ENCODE data around the gene GOT2. TPM values are rescaled to one million over a fixed set of nuclear protein-coding genes. Genes with fewer than 3 reads are reported as not detected.
"Not testable (repeated sequence)": the region's sequence is repeated elsewhere in the genome, so short reads cannot be mapped to it uniquely, and the experiment has no call there.

Gene GOT2
- total RNA-seq, 1 donor, result 10.0 TPM

- H3K4me3 ChIP-seq (ENCODE audit: low read length), result peak within 1 kb of the TSS; percentile 74
- no peaks in the 10 kb centered on the region for H3K9me3 ChIP-seq (ENCODE audit: low read depth, low read length)
- H3K4me1 ChIP-seq (ENCODE audit: insufficient read depth, low read length), result peaks cover 14% of the 10 kb centered on the region
- no peaks in the 10 kb centered on the region for H3K27me3 ChIP-seq (ENCODE audit: insufficient read depth, low read length)
Observed at GRCh38 chr16:58684354-58685083, 49.6 kb downstream of the GOT2 start, which contains the start of gene SLC38A7. SLC38A7 (minus strand) TSS chr16:58684770; CDS start chr16:58680126, 4,644 bp downstream.

- no peaks in the 10 kb centered on the region for H3K9me3 ChIP-seq (ENCODE audit: low read depth, low read length)
- no peaks in the 10 kb centered on the region for H3K27me3 ChIP-seq (ENCODE audit: insufficient read depth, low read length)
- peaks cover 14% of the 10 kb centered on the region for H3K4me1 ChIP-seq (ENCODE audit: insufficient read depth, low read length)
- peak overlapping the region; percentile 74 for H3K4me3 ChIP-seq (ENCODE audit: low read length)
Observed at GRCh38 chr16:58684001-58684353, 50.1 kb downstream of the GOT2 start.

GRCh38 chr16:58679763-58680162 is 54.4 kb downstream of the GOT2 start:
- peaks cover 12% of the 10 kb centered on the region for H3K4me1 ChIP-seq (ENCODE audit: insufficient read depth, low read length)

GRCh38 chr16:58678716-58679115 is 55.4 kb downstream of the GOT2 start:
- Histone ChIP-seq H3K9me3 (ENCODE audit: low read depth, low read length) (no peaks in the 10 kb centered on the region), H3K4me1 (ENCODE audit: insufficient read depth, low read length) (peaks cover 4% of the 10 kb centered on the region), H3K4me3 (ENCODE audit: low read length) (no peak overlapping the region), H3K27me3 (ENCODE audit: insufficient read depth, low read length) (no peaks in the 10 kb centered on the region)

More at GRCh38 chr16:58679763-58680162, 54.4 kb downstream of the GOT2 start:
- Histone ChIP-seq H3K9me3 (ENCODE audit: low read depth, low read length) (no peaks in the 10 kb centered on the region), H3K4me3 (ENCODE audit: low read length) (no peak overlapping the region), H3K27me3 (ENCODE audit: insufficient read depth, low read length) (no peaks in the 10 kb centered on the region)

GRCh38 chr16:58678269-58678668 is 55.8 kb downstream of the GOT2 start:
- Histone ChIP-seq H3K4me1 (ENCODE audit: insufficient read depth, low read length) (no peaks in the 10 kb centered on the region), H3K9me3 (ENCODE audit: low read depth, low read length) (no peaks in the 10 kb centered on the region), H3K4me3 (ENCODE audit: low read length) (no peak overlapping the region), H3K27me3 (ENCODE audit: insufficient read depth, low read length) (no peaks in the 10 kb centered on the region)

- no peaks in the 10 kb centered on the region for H3K27me3 ChIP-seq (ENCODE audit: insufficient read depth, low read length)
- no peaks in the 10 kb centered on the region for H3K4me1 ChIP-seq (ENCODE audit: insufficient read depth, low read length)
- no peak overlapping the region for H3K4me3 ChIP-seq (ENCODE audit: low read length)
- H3K9me3 ChIP-seq (ENCODE audit: low read depth, low read length), result no peaks in the 10 kb centered on the region
Observed at GRCh38 chr16:58670946-58671583, 63.1 kb downstream of the GOT2 start.

- Histone ChIP-seq H3K27me3 (ENCODE audit: insufficient read depth, low read length) (no peaks in the 10 kb centered on the region), H3K9me3 (ENCODE audit: low read depth, low read length) (no peaks in the 10 kb centered on the region), H3K4me3 (ENCODE audit: low read length) (no peak overlapping the region), H3K4me1 (ENCODE audit: insufficient read depth, low read length) (no peaks in the 10 kb centered on the region)
Observed at GRCh38 chr16:58670177-58670576, 63.9 kb downstream of the GOT2 start.

- Histone ChIP-seq H3K4me1 (ENCODE audit: insufficient read depth, low read length) (no peaks in the 10 kb centered on the region), H3K4me3 (ENCODE audit: low read length) (no peak overlapping the region), H3K9me3 (ENCODE audit: low read depth, low read length) (no peaks in the 10 kb centered on the region), H3K27me3 (ENCODE audit: insufficient read depth, low read length) (no peaks in the 10 kb centered on the region)
Observed at GRCh38 chr16:58665200-58665599, 68.9 kb downstream of the GOT2 start.

- no peaks in the 10 kb centered on the region for H3K27me3 ChIP-seq (ENCODE audit: insufficient read depth, low read length)
- H3K4me1 ChIP-seq (ENCODE audit: insufficient read depth, low read length), result no peaks in the 10 kb centered on the region
- no peak overlapping the region for H3K4me3 ChIP-seq (ENCODE audit: low read length)
- no peaks in the 10 kb centered on the region for H3K9me3 ChIP-seq (ENCODE audit: low read depth, low read length)
Observed at GRCh38 chr16:58661199-58661830, 72.8 kb downstream of the GOT2 start.

GRCh38 chr16:58659911-58660310 is 74.2 kb downstream of the GOT2 start:
- not testable (repeated sequence) for H3K4me3 ChIP-seq (ENCODE audit: low read length); H3K27me3 ChIP-seq (ENCODE audit: insufficient read depth, low read length); H3K9me3 ChIP-seq (ENCODE audit: low read depth, low read length); H3K4me1 ChIP-seq (ENCODE audit: insufficient read depth, low read length)

GRCh38 chr16:58658796-58659211 is 75.3 kb downstream of the GOT2 start:
- H3K4me3 ChIP-seq (ENCODE audit: low read length), result no peak overlapping the region
- no peaks in the 10 kb centered on the region for H3K4me1 ChIP-seq (ENCODE audit: insufficient read depth, low read length)
- H3K27me3 ChIP-seq (ENCODE audit: insufficient read depth, low read length), result no peaks in the 10 kb centered on the region
- no peaks in the 10 kb centered on the region for H3K9me3 ChIP-seq (ENCODE audit: low read depth, low read length)

Other genes starting within 250 kb of the GOT2 start
- gene NDRG4, start 234.2 kb downstream of the GOT2 start, total RNA-seq, result 0.94 TPM
- gene SETD6, start 218.8 kb downstream of the GOT2 start, total RNA-seq, result 11.8 TPM
- gene CNOT1, start 104.5 kb downstream of the GOT2 start, total RNA-seq, result 98.3 TPM
- 6.7 TPM for gene SLC38A7, start 49.5 kb downstream of the GOT2 start, total RNA-seq